Measurements from ENCODE around the gene TP53. TPM values are rescaled to one million over a fixed set of nuclear protein-coding genes. Genes with fewer than 3 reads are reported as not detected.

The TP53 gene
- total RNA-seq, 1 donor from 2014 or later, result 18.7 TPM

- Histone ChIP-seq H3K9me3 (no peaks in the 10 kb centered on the region), H3K4me1 (peaks cover 24% of the 10 kb centered on the region), H3K27ac (no peak overlapping the region), H3K36me3 (peaks cover 0 to 9% of the 10 kb centered on the region in 2 donors), H3K4me3 (no peak overlapping the region), H3K27me3 (peaks cover 6% of the 10 kb centered on the region)
- DNase-seq (ENCODE audit: extremely low spot score in 2 of 2), result no peak
- TF ChIP-seq POLR2AphosphoS5 (IDR thresholded peaks at IDR 0.05; ENCODE audit: insufficient read depth in 1 of 2, low read depth in 1 of 2) (no peak), CTCF (IDR thresholded peaks at IDR 0.05) (no peak), POLR2A (IDR thresholded peaks at IDR 0.05) (no peak)
- intact Hi-C loops (cut with DNase I), result no loop called here
Observed at GRCh38 chr17:7706631-7707354, 19.5 kb upstream of the TP53 start.

GRCh38 chr17:7705269-7706255, 18.3 kb upstream of the TP53 start:
- intact Hi-C loops (cut with DNase I), result no loop called here
- TF ChIP-seq POLR2AphosphoS5 (IDR thresholded peaks at IDR 0.05; ENCODE audit: insufficient read depth in 1 of 2, low read depth in 1 of 2) (no peak), CTCF (IDR thresholded peaks at IDR 0.05) (no peak), POLR2A (IDR thresholded peaks at IDR 0.05) (no peak)

DNA sequence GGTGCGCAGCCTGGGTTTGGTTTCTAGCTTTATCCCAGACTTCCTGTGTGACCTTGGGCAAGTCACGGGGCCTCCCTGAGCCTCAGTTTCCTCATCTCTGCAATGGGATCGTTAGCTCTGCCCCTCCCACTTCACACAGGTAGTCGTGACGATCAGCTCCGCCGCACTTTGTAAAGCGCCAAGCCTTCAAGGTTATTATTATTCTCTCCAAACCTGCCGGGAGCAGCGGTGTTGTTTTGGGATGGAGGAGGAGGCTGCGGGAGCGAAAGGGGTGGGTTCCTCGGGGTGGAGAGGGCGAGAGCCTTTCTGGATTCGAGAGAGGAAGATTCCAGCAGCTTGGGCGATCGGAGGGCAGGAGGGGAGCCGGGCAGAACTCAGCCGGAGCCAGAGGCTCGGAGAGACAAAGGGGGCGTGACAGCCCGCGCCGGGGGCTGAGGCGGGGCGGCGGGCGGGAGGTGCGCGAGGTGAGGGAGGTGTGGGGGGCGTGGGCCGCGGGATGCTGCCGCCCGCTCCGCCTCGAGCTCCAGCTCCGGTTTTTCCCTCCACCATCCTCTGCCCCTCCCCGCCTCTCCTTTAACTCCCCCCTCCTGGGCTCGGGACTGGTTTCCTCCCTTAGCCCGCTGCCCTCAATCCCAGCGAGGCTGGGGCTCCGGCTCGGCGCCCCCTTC, 17.4 kb upstream of the TP53 start, which contains the start of gene EFNB3:
Gene EFNB3, plus strand, starts transcription at position 602 of the 668 bp plus-strand sequence. CDS start 397 bp downstream, outside the sequence.
- H3K9me3 ChIP-seq, result no peaks in the 10 kb centered on the region
- peaks cover 6% of the 10 kb centered on the region for H3K27me3 ChIP-seq
- H3K36me3 ChIP-seq, result peaks cover 0 to 17% of the 10 kb centered on the region in 2 donors
- H3K27ac ChIP-seq, result no peak within 1 kb of the TSS
- peak within 1 kb of the TSS; percentile 49 to 51 for H3K4me3 ChIP-seq
- intact Hi-C loops (cut with DNase I), result no loop called here
- no peak for DNase-seq (ENCODE audit: extremely low spot score in 2 of 2)
- TF ChIP-seq POLR2A (IDR thresholded peaks at IDR 0.05) (no peak), POLR2AphosphoS5 (IDR thresholded peaks at IDR 0.05; ENCODE audit: insufficient read depth in 1 of 2, low read depth in 1 of 2) (no peak), CTCF (IDR thresholded peaks at IDR 0.05) (no peak)
- peaks cover 24% of the 10 kb centered on the region for H3K4me1 ChIP-seq

More at GRCh38 chr17:7705269-7706255, 18.3 kb upstream of the TP53 start:
- H3K27ac ChIP-seq, result no peak overlapping the region
- H3K4me3 ChIP-seq, result peak overlapping the region; percentile 49 to 51
- peaks cover 24% of the 10 kb centered on the region for H3K4me1 ChIP-seq
- H3K36me3 ChIP-seq, result peaks cover 0 to 17% of the 10 kb centered on the region in 2 donors
- H3K9me3 ChIP-seq, result no peaks in the 10 kb centered on the region
- DNase-seq (ENCODE audit: extremely low spot score in 2 of 2), result no peak
- H3K27me3 ChIP-seq, result peaks cover 6% of the 10 kb centered on the region

GRCh38 chr17:7703584-7704479, 16.5 kb upstream of the TP53 start:
- no peaks in the 10 kb centered on the region for H3K9me3 ChIP-seq
- H3K4me3 ChIP-seq, result peak overlapping the region; percentile 49 to 51
- H3K4me1 ChIP-seq, result peaks cover 24% of the 10 kb centered on the region
- TF ChIP-seq POLR2A (IDR thresholded peaks at IDR 0.05) (no peak), POLR2AphosphoS5 (IDR thresholded peaks at IDR 0.05; ENCODE audit: insufficient read depth in 1 of 2, low read depth in 1 of 2) (no peak), CTCF (IDR thresholded peaks at IDR 0.05) (no peak)
- H3K27me3 ChIP-seq, result peaks cover 6% of the 10 kb centered on the region
- DNase-seq (ENCODE audit: extremely low spot score in 2 of 2), result no peak
- H3K36me3 ChIP-seq, result peaks cover 0 to 17% of the 10 kb centered on the region in 2 donors
- intact Hi-C loops (cut with DNase I), result no loop called here
- H3K27ac ChIP-seq, result no peak overlapping the region

All from vagina (tissue), 2 donors.